ENCODE data around the gene C1orf226.

DNA sequence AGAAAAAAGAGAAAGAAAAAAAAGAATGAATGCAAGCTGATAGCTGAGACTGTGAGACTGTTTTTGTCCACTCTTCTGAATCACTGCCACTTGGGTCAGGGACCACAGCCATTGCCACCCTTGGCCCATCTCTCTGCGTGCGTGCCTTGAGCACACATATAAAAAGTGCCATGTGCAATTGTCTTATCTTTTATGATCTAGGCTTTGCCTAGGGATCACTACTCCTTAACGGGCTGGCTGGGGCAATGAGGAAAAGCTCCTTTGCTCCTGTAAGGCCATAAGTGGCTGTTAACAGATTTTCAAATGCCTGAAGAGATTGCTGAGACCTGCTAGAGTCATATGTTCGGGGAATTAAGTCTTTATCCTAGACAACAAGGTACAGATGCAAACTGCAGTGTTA lies 13.1 kb upstream of the C1orf226 start:
- TF ChIP-seq, protein P1, sequence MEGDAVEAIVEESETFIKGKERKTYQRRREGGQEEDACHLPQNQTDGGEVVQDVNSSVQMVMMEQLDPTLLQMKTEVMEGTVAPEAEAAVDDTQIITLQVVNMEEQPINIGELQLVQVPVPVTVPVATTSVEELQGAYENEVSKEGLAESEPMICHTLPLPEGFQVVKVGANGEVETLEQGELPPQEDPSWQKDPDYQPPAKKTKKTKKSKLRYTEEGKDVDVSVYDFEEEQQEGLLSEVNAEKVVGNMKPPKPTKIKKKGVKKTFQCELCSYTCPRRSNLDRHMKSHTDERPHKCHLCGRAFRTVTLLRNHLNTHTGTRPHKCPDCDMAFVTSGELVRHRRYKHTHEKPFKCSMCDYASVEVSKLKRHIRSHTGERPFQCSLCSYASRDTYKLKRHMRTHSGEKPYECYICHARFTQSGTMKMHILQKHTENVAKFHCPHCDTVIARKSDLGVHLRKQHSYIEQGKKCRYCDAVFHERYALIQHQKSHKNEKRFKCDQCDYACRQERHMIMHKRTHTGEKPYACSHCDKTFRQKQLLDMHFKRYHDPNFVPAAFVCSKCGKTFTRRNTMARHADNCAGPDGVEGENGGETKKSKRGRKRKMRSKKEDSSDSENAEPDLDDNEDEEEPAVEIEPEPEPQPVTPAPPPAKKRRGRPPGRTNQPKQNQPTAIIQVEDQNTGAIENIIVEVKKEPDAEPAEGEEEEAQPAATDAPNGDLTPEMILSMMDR (IDR thresholded peaks at IDR 0.05; ENCODE audit: poor library complexity) = no peak
- no peak for TF ChIP-seq EZH2phosphoT487 (IDR thresholded peaks at IDR 0.05; ENCODE audit: low read depth, severe bottlenecking, unreplicated experiment)
- no peak for TF ChIP-seq EZH2 (IDR thresholded peaks at IDR 0.05; ENCODE audit: borderline replicate concordance)

All from hepatocyte (in vitro differentiated cells).